OCI-LY7 (cell line): Measurements from ENCODE around the gene FOXP1. TPM values are rescaled to one million over a fixed set of nuclear protein-coding genes. Genes with fewer than 3 reads are reported as not detected.

Experiments used
- BruUV-seq: library from RNA; stranded (reverse); fragments of 400-500 nt; replicated peaks from 2 replicates; lab custom pipeline; 2021; lab: Mats Ljungman, UMichigan
- CTCF ChIA-PET: fragments of 300-600 bp; sonication (Branson Sonifier 250); formaldehyde crosslinking; loops from one replicate; lab custom pipeline; 2022; ENCODE audit warnings: antibody characterized with exemption; ENCODE audit not compliant: unreplicated experiment; lab: Charles Lee
- POLR2A ChIA-PET: fragments of 300-600 bp; sonication (Branson Sonifier 250); formaldehyde crosslinking; loops from one replicate; lab custom pipeline; 2022; ENCODE audit warnings: antibody characterized with exemption; lab: Charles Lee
- DNase-seq: peaks from one replicate; pipeline ENCODE4 v3.0.0-alpha.2; 2015; ENCODE audit warnings: low spot score
- H2AFZ ChIP-seq: fragments of 200-600 bp; sonication (generic), shearing (Covaris generic); 2 replicates; pipeline ENCODE4 v1.6.1; 2014; ENCODE audit warnings: mild to moderate bottlenecking, antibody characterized with exemption, low read length, moderate library complexity
- H3K27ac ChIP-seq: fragments of 200-600 bp; sonication (generic); 2 replicates; pipeline ENCODE4 v1.5.1; 2014; ENCODE audit warnings: mixed run types, low read depth, mild to moderate bottlenecking, moderate library complexity, low read length, inconsistent platforms; ENCODE audit not compliant: poor library complexity, severe bottlenecking
- H3K36me3 ChIP-seq: fragments of 200-600 bp; sonication (generic); 2 replicates; pipeline ENCODE4 v1.6.1; 2014; ENCODE audit warnings: mild to moderate bottlenecking, antibody characterized with exemption, low read length, moderate library complexity, mixed read lengths; ENCODE audit not compliant: insufficient read depth
- H3K4me1 ChIP-seq: fragments of 200-600 bp; sonication (generic); 2 replicates; pipeline ENCODE4 v1.5.1; 2014; ENCODE audit warnings: mild to moderate bottlenecking, low read length; ENCODE audit not compliant: insufficient read depth, poor library complexity, severe bottlenecking
- H3K4me2 ChIP-seq: fragments of 200-600 bp; sonication (generic); 2 replicates; pipeline ENCODE4 v1.6.1; 2014; ENCODE audit warnings: mild to moderate bottlenecking, low read length
- H3K4me3 ChIP-seq: fragments of 200-600 bp; sonication (generic); 2 replicates; pipeline ENCODE4 v1.5.1; 2014; ENCODE audit warnings: mild to moderate bottlenecking, low read depth, low read length; ENCODE audit not compliant: poor library complexity, severe bottlenecking
- H3K79me2 ChIP-seq: fragments of 200-600 bp; sonication (generic); 2 replicates; pipeline ENCODE4 v1.6.1; 2016; ENCODE audit warnings: low read depth, mild to moderate bottlenecking, low read length, moderate library complexity, mixed read lengths; ENCODE audit not compliant: insufficient read depth
- H3K9me2 ChIP-seq: fragments of 200-600 bp; sonication (generic); 2 replicates; pipeline ENCODE4 v1.6.1; 2016; ENCODE audit warnings: mild to moderate bottlenecking, low read length, mixed read lengths; ENCODE audit not compliant: insufficient read depth
- H3K9me3 ChIP-seq: fragments of 200-600 bp; sonication (generic); 2 replicates; pipeline ENCODE4 v1.6.1; 2014; ENCODE audit warnings: mild to moderate bottlenecking, mixed run types, low read length, mixed read lengths
- H4K20me1 ChIP-seq: fragments of 200-600 bp; sonication (generic); 2 replicates; pipeline ENCODE4 v1.6.1; 2014; ENCODE audit warnings: mild to moderate bottlenecking, antibody characterized with exemption, low read length, moderate library complexity, mixed read lengths; ENCODE audit not compliant: insufficient read depth
- EZH2phosphoT487 ChIP-seq: fragments of 200-600 bp; sonication (generic); IDR thresholded peaks from 2 replicates; pipeline ENCODE4 v1.6.1; 2018; ENCODE audit warnings: low read depth, borderline replicate concordance, mild to moderate bottlenecking, mixed run types, antibody characterized with exemption, low read length, moderate library complexity, mixed read lengths
- intact Hi-C: fragments of 100-400 bp; cut with micrococcal nuclease; formaldehyde crosslinking; loops from one replicate; pipeline ENCODE4 v1.10.0; 2022; ENCODE audit not compliant: unreplicated experiment
- total RNA-seq, 2 experiments: library from RNA; depleted of rRNA in 1 of 2; stranded (reverse); fragments of >200 nt in 1 of 2; shearing (Covaris generic) in 1 of 2; gene quantifications; 2 replicates each; pipeline ENCODE4 v1.2.3, GENCODE V29; 2014 to 2022
- TF ChIP-seq, protein P1 (sequence below): fragments of 200-600 bp; sonication (generic); conservative IDR thresholded peaks from 2 replicates; pipeline ENCODE4 v1.5.1; 2014; ENCODE audit warnings: mild to moderate bottlenecking, antibody characterized with exemption, low read length, moderate library complexity, mixed read lengths

The FOXP1 gene
- total RNA-seq, 2 experiments from 2014 or later: 87.3 to 151 TPM

GRCh38 chr3:70999730-71000129 is 583.8 kb downstream of the FOXP1 start:
- H3K9me3 ChIP-seq: no peaks in the 10 kb centered on the region
- no peak overlapping the region for H3K27ac ChIP-seq
- H3K36me3 ChIP-seq: peaks cover 51% of the 10 kb centered on the region
- POLR2A ChIA-PET: interaction anchor here (0.9 kb wide), 1 partner anchor 12 kb away, joined by 3 read pairs; no protein-coding TSS in a partner anchor
- peaks cover 20% of the 10 kb centered on the region for H3K4me1 ChIP-seq
- no peak overlapping the region for H3K4me2 ChIP-seq
- CTCF ChIA-PET: no interaction called here
- H3K4me3 ChIP-seq: no peak overlapping the region
- intact Hi-C loops: loop anchor here (10.0 kb wide), 1 partner anchor 375 kb away; no protein-coding TSS in a partner anchor
- no peaks in the 10 kb centered on the region for H3K9me2 ChIP-seq
- DNase-seq: no peak
- no TSS peak for BruUV-seq
- peaks cover 4% of the 10 kb centered on the region; the same call in 1 of the 2 replicates for H4K20me1 ChIP-seq
- TF ChIP-seq EZH2phosphoT487: no peak
- TF ChIP-seq, protein P1, sequence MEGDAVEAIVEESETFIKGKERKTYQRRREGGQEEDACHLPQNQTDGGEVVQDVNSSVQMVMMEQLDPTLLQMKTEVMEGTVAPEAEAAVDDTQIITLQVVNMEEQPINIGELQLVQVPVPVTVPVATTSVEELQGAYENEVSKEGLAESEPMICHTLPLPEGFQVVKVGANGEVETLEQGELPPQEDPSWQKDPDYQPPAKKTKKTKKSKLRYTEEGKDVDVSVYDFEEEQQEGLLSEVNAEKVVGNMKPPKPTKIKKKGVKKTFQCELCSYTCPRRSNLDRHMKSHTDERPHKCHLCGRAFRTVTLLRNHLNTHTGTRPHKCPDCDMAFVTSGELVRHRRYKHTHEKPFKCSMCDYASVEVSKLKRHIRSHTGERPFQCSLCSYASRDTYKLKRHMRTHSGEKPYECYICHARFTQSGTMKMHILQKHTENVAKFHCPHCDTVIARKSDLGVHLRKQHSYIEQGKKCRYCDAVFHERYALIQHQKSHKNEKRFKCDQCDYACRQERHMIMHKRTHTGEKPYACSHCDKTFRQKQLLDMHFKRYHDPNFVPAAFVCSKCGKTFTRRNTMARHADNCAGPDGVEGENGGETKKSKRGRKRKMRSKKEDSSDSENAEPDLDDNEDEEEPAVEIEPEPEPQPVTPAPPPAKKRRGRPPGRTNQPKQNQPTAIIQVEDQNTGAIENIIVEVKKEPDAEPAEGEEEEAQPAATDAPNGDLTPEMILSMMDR: no peak
- H3K79me2 ChIP-seq: no peaks in the 10 kb centered on the region
- H2AFZ ChIP-seq: no peak overlapping the region

DNA sequence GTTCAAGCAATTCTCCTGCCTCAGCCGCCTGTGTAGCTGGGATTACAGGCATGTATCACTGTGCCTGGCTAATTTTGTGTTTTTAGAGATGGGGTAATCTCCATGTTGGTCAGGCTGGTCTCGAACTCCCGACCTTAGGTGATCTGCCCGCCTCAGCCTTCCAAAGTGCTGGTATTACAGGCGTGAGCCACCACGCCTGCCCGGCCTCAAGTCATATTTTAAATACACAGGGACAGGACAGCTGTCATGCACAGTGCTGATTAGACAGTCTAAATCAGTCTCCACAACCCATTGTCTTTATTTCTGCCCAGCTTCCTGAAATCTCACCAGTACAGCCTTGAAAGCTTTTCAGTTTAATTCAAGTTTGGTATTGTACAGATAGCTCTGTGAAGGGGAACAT is 587.4 kb downstream of the FOXP1 start:
- Histone ChIP-seq H3K27ac (no peak overlapping the region), H3K79me2 (no peaks in the 10 kb centered on the region), H3K9me3 (no peaks in the 10 kb centered on the region), H3K4me1 (no peaks in the 10 kb centered on the region), H3K9me2 (no peaks in the 10 kb centered on the region), H3K4me2 (no peak overlapping the region), H3K4me3 (no peak overlapping the region), H2AFZ (no peak overlapping the region), H3K36me3 (peaks cover 62% of the 10 kb centered on the region), H4K20me1 (no peaks in the 10 kb centered on the region)
- CTCF ChIA-PET: no interaction called here
- intact Hi-C loops: no loop called here
- no peak for DNase-seq
- BruUV-seq: no TSS peak
- TF ChIP-seq EZH2phosphoT487: no peak
- TF ChIP-seq, protein P1: no peak
- POLR2A ChIA-PET: interaction anchor here (1.6 kb wide), 1 partner anchor 8 kb away, joined by 7 read pairs; no protein-coding TSS in a partner anchor

GRCh38 chr3:70994644-70995043 is 588.9 kb downstream of the FOXP1 start:
- CTCF ChIA-PET: no interaction called here
- BruUV-seq: no TSS peak

More at GRCh38 chr3:70994644-70995043, 588.9 kb downstream of the FOXP1 start:
- no peak overlapping the region for H3K4me3 ChIP-seq
- POLR2A ChIA-PET: no interaction called here
- no peaks in the 10 kb centered on the region for H4K20me1 ChIP-seq
- DNase-seq: no peak
- peaks cover 12% of the 10 kb centered on the region for H3K4me1 ChIP-seq
- H3K27ac ChIP-seq: no peak overlapping the region
- no peaks in the 10 kb centered on the region for H3K79me2 ChIP-seq
- TF ChIP-seq, protein P1: no peak
- no peak for TF ChIP-seq EZH2phosphoT487
- H3K36me3 ChIP-seq: peaks cover 54% of the 10 kb centered on the region
- H3K9me2 ChIP-seq: no peaks in the 10 kb centered on the region
- H3K9me3 ChIP-seq: no peaks in the 10 kb centered on the region
- intact Hi-C loops: no loop called here
- no peak overlapping the region for H2AFZ ChIP-seq
- no peak overlapping the region for H3K4me2 ChIP-seq
